Activated CD4-positive, alpha-beta T cell treated with anti-CD3 and anti-CD28 coated beads, Interleukin-2, Interleukin-4, amounts not matched to agents 100 ng/mL and 50 ng/mL, durations not matched to agents 16 hours and 8 hours (primary cell): Measurements from ENCODE around the gene SFXN4.
"Not testable (repeated sequence)": the region's sequence is repeated elsewhere in the genome, so short reads cannot be mapped to it uniquely, and the experiment has no call there.

Experiments
- DNase-seq: peaks from one replicate; pipeline ENCODE4 v3.0.0-alpha.2; 2020; ENCODE audit warnings: low spot score

Gene SFXN4

DNA sequence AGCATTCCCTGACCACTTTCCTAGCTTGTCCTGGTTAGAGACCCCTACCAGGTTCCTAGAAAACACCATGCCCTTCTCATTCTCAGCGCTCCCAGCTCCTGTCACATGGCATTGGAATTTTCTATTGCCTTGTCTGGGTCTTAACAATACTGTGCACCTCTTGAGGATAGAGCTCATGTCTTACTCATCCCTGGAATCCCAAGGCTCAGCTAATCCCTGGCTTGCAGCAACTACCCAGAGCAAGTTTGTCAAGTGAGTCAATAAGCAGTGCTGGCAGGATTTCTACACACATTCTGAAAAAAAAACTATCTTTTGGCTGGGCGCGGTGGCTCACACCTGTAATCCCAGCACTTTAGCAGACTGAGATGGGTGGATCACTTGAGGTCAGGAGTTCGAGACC lies 24.8 kb upstream of the SFXN4 start:
- no peak for DNase-seq

- peak; percentile 42 for DNase-seq
Observed at GRCh38 chr10:119189811-119190282, 24.3 kb upstream of the SFXN4 start.

DNA sequence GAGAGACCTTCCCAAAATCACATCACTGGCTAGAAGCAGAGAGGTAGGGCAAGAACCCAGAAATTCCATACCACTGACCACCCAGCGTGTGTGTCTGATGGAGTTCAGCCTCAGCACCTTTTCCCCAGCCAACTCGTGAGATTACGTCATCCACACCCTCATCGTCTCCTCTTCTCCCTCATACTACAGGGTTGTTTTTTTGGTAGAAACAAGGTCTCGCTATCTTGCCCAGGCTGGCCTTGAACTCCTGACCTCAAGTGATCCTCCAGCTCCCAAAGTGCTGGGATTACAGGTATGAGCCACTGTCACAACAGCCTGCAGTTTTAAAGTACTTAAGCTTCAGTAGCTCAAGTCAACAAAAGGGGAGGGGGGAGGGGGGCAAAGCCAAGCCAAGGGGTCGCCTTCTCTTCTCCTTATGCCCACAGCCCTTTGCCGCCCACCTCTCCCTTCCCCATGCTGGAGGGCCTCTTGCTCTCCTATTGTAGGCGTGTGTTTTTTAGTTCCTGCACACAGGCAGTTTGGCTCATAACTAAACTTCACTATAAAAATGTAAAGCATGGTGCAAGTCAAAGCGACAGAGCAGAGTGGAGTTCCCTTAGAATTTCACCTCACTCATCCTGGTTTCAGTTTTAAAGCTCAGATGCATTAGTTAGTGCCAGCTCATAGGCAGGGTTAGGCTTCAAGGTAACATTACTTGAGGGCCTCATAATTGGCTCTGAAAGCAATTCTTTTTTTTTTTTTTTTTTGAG lies 18.3 kb upstream of the SFXN4 start:
- DNase-seq: peak; percentile 59

DNA sequence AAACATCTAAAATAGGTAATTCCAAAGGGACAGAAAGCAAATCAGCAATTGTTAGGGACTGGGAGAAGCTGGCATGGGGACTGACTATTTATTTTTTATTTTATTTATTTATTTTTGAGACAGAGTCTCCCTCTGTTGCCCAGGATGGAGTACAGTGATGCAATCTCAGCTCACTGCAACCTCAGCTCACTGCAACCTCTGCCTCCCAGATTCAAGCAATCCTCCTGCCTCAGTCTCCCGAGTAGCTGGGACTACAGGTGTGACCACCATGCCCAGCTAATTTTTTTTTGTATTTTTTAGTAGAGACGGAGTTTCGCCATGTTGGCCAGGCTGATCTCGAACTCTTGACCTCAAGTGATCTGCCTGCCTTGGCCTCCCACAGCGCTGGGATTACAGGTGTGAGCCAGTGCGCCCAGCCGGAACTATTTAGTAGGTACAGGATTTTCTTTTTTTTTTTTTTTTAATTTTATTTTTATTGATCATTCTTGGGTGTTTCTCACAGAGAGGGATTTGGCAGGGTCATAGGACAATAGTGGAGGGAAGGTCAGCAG lies 15.4 kb upstream of the SFXN4 start:
- not testable (repeated sequence) for DNase-seq

GRCh38 chr10:119178372-119179119 lies 13.0 kb upstream of the SFXN4 start, which contains the start of gene PRDX3:
PRDX3 (minus strand) TSS chr10:119178812; CDS start chr10:119178790, 22 bp downstream.
- DNase-seq: peak; percentile 94

GRCh38 chr10:119177708-119178371 lies 12.3 kb upstream of the SFXN4 start:
- DNase-seq: peak; percentile 62

- peak; percentile 76 for DNase-seq
Observed at GRCh38 chr10:119176166-119176565, 10.7 kb upstream of the SFXN4 start.

DNA sequence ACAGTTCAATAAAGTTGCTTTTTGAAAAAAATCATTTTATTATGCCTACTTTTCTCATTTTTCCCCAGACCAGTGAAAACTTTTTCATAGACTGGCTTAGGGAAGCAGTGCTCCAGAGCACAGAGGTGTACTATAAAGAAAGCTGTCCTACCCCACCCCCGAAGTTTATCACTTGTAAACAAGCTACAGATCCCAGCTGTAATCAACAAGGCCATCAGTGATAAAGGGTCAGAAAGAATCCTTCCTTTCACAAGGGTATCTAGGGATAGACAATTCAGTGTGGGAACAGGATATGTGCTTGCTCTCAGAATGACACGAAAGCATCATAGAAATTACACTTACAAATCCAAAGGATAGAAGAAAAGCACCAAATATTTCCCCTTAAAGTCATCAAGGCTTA lies 8.6 kb upstream of the SFXN4 start:
- DNase-seq: no peak

GRCh38 chr10:119167041-119167440 lies 1.5 kb upstream of the SFXN4 start:
- no peak for DNase-seq

DNA sequence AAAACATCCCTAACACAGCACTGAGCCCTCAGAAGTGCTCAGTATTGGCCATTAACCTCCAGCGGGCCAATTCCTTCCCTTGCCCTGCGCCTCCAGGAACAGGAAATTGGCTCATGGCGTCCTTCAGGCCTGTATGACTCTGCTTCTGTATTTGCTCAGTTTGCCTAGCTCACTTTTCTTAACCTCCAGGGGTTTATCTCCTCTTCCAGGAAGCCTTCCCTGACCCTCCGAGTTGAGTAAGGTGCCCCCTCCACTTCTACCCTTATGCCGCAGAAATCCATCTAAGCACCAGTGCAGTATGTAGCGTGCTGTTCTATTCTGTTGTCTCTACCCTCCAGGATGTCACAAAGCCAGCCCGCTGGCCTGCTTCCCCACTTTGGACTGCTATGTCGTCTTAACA lies 1.1 kb upstream of the SFXN4 start:
- DNase-seq: no peak

GRCh38 chr10:119166118-119166500 lies 595 bp upstream of the SFXN4 start:
- no peak for DNase-seq

GRCh38 chr10:119162452-119163092 lies 2.9 kb downstream of the SFXN4 start:
- no peak for DNase-seq

DNA sequence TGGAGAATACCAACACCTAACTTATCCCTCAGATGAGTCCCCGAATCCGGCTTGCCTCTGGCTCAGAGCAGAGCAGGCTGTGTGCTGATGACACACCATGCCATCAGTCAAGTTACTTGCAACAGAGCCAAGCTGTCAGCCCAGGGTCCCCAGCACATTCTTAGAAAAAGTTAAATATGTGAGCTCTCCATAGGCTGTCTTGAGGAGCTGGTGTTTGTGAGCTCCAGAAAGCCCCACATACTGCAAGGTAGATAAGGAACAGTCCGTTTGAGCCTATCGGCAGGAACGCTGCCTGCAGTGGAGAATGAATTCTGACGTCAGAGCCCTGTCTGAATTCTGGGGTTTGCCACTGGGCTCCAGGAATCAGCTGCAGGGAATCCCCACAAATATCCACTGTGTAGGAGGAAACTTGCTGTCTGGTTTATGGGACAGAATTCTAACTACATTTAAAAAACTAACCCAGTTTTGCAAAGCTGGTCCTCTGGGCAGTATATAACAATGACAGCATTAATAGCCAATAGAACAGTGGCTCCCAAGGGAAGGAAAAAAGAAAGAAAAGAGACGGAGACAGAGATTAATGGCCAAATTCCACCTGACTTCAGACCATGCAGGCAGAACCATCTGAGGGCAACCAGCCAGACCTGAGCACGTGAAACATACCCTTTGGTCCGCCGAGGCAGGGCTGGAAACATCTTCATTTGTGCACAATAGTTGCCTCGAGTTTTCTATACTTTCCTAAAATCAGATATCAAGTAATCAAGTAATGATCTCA lies 3.6 kb downstream of the SFXN4 start:
- no peak for DNase-seq

DNA sequence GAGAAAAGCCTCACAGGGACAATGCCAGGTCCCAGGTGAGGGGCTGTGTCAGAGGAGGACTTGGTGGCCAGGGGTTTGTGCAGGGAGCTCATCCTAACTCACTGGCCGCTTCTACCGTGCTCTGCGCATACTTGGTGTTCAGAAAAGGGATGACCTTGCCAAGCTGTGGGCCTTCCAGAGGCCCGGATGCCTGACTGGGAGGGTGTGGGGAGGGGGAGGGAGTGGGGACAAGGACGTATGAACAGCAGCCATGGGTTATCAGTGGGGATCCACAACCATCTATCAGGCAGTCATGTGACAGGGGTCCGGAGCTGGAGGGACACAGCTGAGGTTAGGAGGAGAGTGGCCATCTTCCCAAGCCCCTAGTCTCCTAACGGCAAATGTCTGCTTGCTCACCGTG lies 6.2 kb downstream of the SFXN4 start:
- no peak for DNase-seq

GRCh38 chr10:119153661-119154060 lies 11.9 kb downstream of the SFXN4 start:
- no peak for DNase-seq

- DNase-seq: no peak
Observed at GRCh38 chr10:119153041-119153440, 12.5 kb downstream of the SFXN4 start.

- not testable (repeated sequence) for DNase-seq
Observed at GRCh38 chr10:119151601-119152000, 13.9 kb downstream of the SFXN4 start.

- DNase-seq: no peak
Observed at GRCh38 chr10:119149729-119150128, 15.8 kb downstream of the SFXN4 start.

DNA sequence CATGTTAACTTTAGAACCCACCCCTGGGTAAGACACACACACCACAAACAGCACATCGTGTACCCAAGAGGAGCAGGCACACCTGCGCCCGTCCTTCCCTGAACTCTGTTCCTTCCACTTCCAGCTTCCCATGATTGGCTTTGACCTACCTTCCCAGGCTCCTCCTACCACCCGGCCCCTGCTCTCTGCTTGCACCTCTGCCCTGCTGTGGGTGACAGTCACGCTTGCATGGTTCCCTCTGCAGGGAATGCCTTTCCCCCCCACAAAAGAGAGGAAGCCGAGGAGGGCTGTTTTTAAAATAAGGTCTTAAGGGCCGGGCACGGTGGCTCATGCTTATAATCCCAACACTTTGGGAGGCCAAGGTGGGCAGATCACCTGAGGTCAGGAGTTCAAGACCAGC lies 16.4 kb downstream of the SFXN4 start:
- DNase-seq: no peak

GRCh38 chr10:119143657-119144056 lies 21.9 kb downstream of the SFXN4 start:
- no peak for DNase-seq

GRCh38 chr10:119140603-119141245 lies 24.8 kb downstream of the SFXN4 start:
- DNase-seq: no peak
